IPS-18c (cell line): ENCODE data around the gene C1orf74.
"Not testable (repeated sequence)": the region's sequence is repeated elsewhere in the genome, so short reads cannot be mapped to it uniquely, and the experiment has no call there.

Experiments
- H3K4me3 ChIP-seq: 2 replicates; pipeline ENCODE4 v1.7.0; 2013; ENCODE audit warnings: low read depth, mild to moderate bottlenecking, low read length, moderate library complexity; ENCODE audit not compliant: insufficient read depth
- H3K9me3 ChIP-seq: one replicate; pipeline ENCODE4 v1.6.1; 2013; ENCODE audit warnings: mild to moderate bottlenecking, low read length, moderate library complexity; ENCODE audit not compliant: control insufficient read depth, insufficient read depth

Gene C1orf74

DNA sequence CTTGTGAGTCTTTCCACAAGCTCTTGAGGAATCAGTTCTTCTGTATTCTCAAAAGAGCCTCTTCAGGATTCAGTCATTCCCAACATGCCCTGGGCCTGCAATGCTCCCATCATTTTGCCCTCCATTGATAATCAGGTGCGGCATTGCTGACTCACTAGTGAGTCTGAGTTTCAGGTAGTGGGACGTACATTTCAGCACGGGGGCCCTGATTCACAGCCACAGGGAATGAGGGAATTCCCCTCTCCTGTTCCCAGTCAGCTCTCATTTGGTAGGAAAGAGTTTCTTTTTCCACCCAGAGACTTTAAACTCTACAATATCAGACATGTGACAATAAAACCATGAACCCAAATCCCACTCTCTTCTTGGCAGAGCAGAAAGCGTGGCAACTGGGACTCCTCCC, 25.3 kb upstream of the C1orf74 start:
- Histone ChIP-seq H3K9me3 (no peaks in the 10 kb centered on the region), H3K4me3 (no peak overlapping the region; the same call in 1 of the 2 replicates)

- no peaks in the 10 kb centered on the region for H3K9me3 ChIP-seq
- no peak overlapping the region for H3K4me3 ChIP-seq
Measured at GRCh38 chr1:209808059-209808581, 23.8 kb upstream of the C1orf74 start.

GRCh38 chr1:209807509-209807908, 23.1 kb upstream of the C1orf74 start:
- Histone ChIP-seq H3K4me3 (no peak overlapping the region), H3K9me3 (no peaks in the 10 kb centered on the region)

- peak within 1 kb of the TSS; percentile 54 for H3K4me3 ChIP-seq
- H3K9me3 ChIP-seq: no peaks in the 10 kb centered on the region
Measured at GRCh38 chr1:209805875-209806760, 21.8 kb upstream of the C1orf74 start, which contains the start of gene IRF6. IRF6 (minus strand) TSS chr1:209806142; CDS start chr1:209801413, 4,729 bp downstream.

GRCh38 chr1:209805341-209805781, 21.0 kb upstream of the C1orf74 start:
- Histone ChIP-seq H3K9me3 (no peaks in the 10 kb centered on the region), H3K4me3 (peak overlapping the region; percentile 54)

DNA sequence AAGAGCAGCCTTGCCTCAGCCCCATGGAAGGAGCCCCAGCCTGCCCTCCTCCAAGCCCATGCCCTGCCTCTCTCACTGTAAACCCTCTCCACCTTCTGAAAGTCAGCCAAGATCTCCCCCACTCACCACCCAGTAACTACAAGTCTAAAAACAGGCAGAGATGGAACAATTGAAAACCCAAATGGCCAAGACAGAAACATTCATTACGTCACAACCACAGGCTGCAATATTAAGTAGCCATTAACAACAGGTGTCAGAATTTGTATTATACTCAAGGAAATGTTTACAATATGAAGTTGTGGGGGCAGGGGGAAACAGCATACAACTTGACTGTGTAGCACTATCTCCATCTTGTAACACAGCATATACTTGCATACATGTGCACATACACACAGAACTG, 19.2 kb upstream of the C1orf74 start:
- Histone ChIP-seq H3K9me3 (no peaks in the 10 kb centered on the region), H3K4me3 (no peak overlapping the region)

GRCh38 chr1:209802780-209803152, 18.4 kb upstream of the C1orf74 start:
- Histone ChIP-seq H3K9me3 (no peaks in the 10 kb centered on the region), H3K4me3 (no peak overlapping the region)

DNA sequence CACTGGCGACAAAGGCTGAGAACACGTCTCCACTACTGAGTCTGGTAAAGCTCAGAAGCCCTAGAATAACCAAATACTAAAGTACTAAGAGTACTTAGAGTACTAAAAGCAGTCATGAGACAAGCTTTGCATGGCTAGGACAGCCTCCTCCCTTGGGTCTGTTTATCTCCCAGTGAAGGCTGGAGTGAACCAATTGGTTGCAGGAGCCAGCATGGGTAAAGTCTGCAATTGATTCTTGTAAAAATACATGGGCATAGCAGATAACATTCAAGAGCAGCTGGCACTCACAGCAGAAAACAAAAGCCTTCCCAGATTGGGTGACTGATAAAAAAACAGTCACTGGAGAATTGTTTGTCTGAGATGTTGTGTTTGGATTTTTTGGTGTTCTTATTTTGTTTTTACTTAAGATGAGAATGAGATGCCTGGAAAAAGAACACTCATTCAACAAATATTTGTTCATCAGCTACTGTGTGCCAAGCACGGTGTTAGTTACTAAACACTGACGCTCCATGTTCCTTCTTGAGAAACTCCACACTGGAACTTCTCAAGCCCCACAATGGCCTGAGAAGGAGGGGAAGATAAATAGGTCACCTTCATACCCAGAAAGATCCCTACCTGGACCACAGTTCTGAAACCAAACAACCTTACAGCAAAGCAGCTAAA, 17.9 kb upstream of the C1orf74 start:
- no peak overlapping the region for H3K4me3 ChIP-seq

GRCh38 chr1:209800984-209801834, 16.9 kb upstream of the C1orf74 start:
- Histone ChIP-seq H3K4me3 (no peak overlapping the region), H3K9me3 (no peaks in the 10 kb centered on the region)

More for the DNA sequence above, 17.9 kb upstream of the C1orf74 start:
- H3K9me3 ChIP-seq: no peaks in the 10 kb centered on the region

- Histone ChIP-seq H3K9me3 (no peaks in the 10 kb centered on the region), H3K4me3 (no peak overlapping the region)
Measured at GRCh38 chr1:209797978-209798639, 13.8 kb upstream of the C1orf74 start.

DNA sequence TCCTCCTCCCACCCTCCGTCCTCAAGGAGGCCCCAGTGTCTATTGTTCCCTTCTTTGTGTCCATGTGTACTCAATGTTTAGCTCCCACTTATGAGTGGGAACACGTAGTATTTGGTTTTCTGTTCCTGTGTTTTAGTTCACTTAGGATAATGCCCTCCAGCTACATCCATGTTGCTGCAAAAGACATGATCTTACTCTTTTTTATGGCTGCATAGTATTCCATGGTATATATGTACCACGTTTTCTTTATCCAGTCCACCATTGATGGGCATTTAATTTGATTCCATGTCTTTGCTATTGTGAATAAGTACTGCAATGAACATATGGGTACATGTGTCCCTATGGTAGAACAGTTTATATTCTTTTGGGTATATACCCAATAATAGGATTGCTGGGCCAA, 9.4 kb upstream of the C1orf74 start:
- not testable (repeated sequence) for H3K9me3 ChIP-seq, H3K4me3 ChIP-seq

DNA sequence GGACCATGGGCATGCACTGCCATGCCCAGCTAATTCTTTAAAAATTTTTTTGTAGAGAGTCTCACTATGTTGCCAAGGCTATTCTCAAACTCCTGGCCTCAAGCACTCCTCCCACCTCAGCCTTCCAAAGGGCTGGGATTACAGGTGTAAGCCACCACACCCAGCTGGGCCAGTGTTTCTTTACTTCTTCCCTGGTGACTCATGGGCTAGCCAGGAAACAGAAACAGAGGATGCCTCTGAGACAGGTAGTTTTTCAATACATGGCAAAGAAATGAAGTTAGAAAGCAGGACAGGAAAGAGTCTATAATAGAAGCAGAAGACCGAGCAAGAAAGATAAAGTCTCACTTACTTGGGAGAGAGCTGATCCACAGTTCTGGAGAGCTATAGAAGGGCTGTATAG, 7.6 kb upstream of the C1orf74 start:
- no peaks in the 10 kb centered on the region for H3K9me3 ChIP-seq
- no peak overlapping the region for H3K4me3 ChIP-seq

- Histone ChIP-seq H3K4me3 (no peak overlapping the region), H3K9me3 (no peaks in the 10 kb centered on the region)
Measured at GRCh38 chr1:209790286-209791193, 6.2 kb upstream of the C1orf74 start.

GRCh38 chr1:209789245-209789644, 4.9 kb upstream of the C1orf74 start:
- Histone ChIP-seq H3K9me3 (no peaks in the 10 kb centered on the region), H3K4me3 (no peak overlapping the region)

DNA sequence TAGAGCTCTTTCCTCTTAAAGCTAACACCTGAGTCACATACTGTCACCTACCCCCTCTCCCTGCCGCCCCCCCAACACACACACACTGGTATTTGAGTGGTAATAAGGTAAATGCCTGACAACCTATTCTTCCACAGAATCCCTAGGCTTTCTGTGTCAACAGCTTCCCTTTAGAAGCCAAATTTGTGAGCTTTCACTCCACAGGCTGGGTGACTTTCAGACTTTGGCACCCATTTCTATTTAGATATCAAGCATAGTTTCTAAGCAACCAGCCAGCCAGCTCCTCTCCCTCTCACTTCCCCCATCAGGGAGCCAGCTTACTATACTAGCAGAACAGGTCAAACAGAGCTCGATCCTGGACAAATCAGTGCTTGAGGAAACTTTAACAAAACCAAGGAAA, 3.2 kb upstream of the C1orf74 start:
- Histone ChIP-seq H3K4me3 (no peak overlapping the region), H3K9me3 (no peaks in the 10 kb centered on the region)

- H3K9me3 ChIP-seq: no peaks in the 10 kb centered on the region
- H3K4me3 ChIP-seq: no peak overlapping the region
Measured at GRCh38 chr1:209786146-209786545, 1.8 kb upstream of the C1orf74 start.
